ENCODE results near the gene KIF1B. TPM values are rescaled to one million over a fixed set of nuclear protein-coding genes. Genes with fewer than 3 reads are reported as not detected.

Gene KIF1B
- total and polyA plus RNA-seq, 10 of the 15 experiments (the other 5 are each of a cell fraction or from before 2014, with no cell fraction given) = 2.1 to 16.5 (median 8.7) TPM

- Histone ChIP-seq H3K4me2 (ENCODE audit: control insufficient read depth, insufficient read depth) (peak within 1 kb of the TSS; percentile 99), H3K9me3 (replicated peaks; ENCODE audit: control insufficient read depth, insufficient read depth, low read length) (no peaks in the 10 kb centered on the region), H3K27me3 (replicated peaks in 1 of 2; ENCODE audit: control insufficient read depth in 2 of 2, insufficient read depth in 2 of 2, low read length in 1 of 2) (no peaks in the 10 kb centered on the region), H3K79me2 (ENCODE audit: control insufficient read depth, insufficient read depth, low read length) (peaks cover 7% of the 10 kb centered on the region), H4K20me1 (ENCODE audit: control insufficient read depth, insufficient read depth) (no peaks in the 10 kb centered on the region), H3K4me3 (peak within 1 kb of the TSS; percentile 93), H3K27ac (ENCODE audit: control insufficient read depth, insufficient read depth) (peak within 1 kb of the TSS; percentile 80), H3K36me3 (ENCODE audit: control insufficient read depth in 2 of 2, insufficient read depth in 2 of 2, low read length in 1 of 2) (no peaks in the 10 kb centered on the region), H3K9ac (ENCODE audit: control insufficient read depth, insufficient read depth, low read length) (peak within 1 kb of the TSS; percentile 79), H2AFZ (ENCODE audit: control insufficient read depth, low read depth, low read length) (peak within 1 kb of the TSS; percentile 98), H3K4me1 (ENCODE audit: control insufficient read depth, insufficient read depth, low read length) (peaks cover 24% of the 10 kb centered on the region)
- intact Hi-C loops (cut with micrococcal nuclease; ENCODE audit: unreplicated experiment) (loop anchor here (1.0 kb wide), 2 partner anchors 44 to 64 kb away; partner anchors contain the start of gene PEX14), in situ Hi-C loops (cut with MboI) (loop anchor here (5.0 to 10.0 kb wide), 2 partner anchors 62 to 434 kb away; no protein-coding TSS in a partner anchor)
- SMC1A ChIA-PET (ENCODE audit: uncharacterized antibody, unreplicated experiment) = interaction anchor here (0.8 to 9.0 kb wide), 11 partner anchors 14 to 72 kb away, joined by 3 to 122 read pairs (median 4); partner anchors contain the start of gene PEX14
- TSS peak; percentile 79 for BruUV-seq (replicated peaks)
- CTCF ChIA-PET = interaction anchor here (0.5 to 10.5 kb wide), 19 partner anchors 12 to 844 kb away, joined by 3 to 292 read pairs (median 6); partner anchors contain the start of genes KIF1B, PEX14 and PGD
- ATAC-seq = peak; percentile 89
- DNase-seq (ENCODE audit: low read depth, low spot score) = peak; percentile 51
- WGBS (ENCODE audit: insufficient coverage, insufficient replicate concordance, low lambda C conversion rate, missing lambda C conversion rate) = 1% methylated on average over 61 of the region's 95 CpGs
- FAIRE-seq = no peak
- RAD21 ChIA-PET (ENCODE audit: unreplicated experiment) = interaction anchor here (0.6 to 7.6 kb wide), 14 partner anchors 40 to 1478 kb away, joined by 3 to 191 read pairs (median 4); partner anchors contain the start of genes DFFA, KIF1B, LZIC and NMNAT1
- POLR2A ChIA-PET = interaction anchor here (0.5 to 2.0 kb wide), 5 partner anchors 26 to 64 kb away, joined by 3 to 17 read pairs (median 4); partner anchors contain the start of gene PGD
- TF ChIP-seq IRF4 (IDR thresholded peaks at IDR 0.05; ENCODE audit: low read depth, low read length) (peak; percentile 57; the same call in 1 of the 2 replicates), RELB (IDR thresholded peaks at IDR 0.05; ENCODE audit: low read depth) (peak; percentile 90), MTA3 (IDR thresholded peaks at IDR 0.05; ENCODE audit: borderline replicate concordance, low read length) (no peak), NBN (IDR thresholded peaks at IDR 0.05) (0 out of 2 replicates have a peak, but pooled peaks have one; percentile 73), HDAC6 (IDR thresholded peaks at IDR 0.05; ENCODE audit: unreplicated experiment) (no peak), MYB (IDR thresholded peaks at IDR 0.05; ENCODE audit: borderline replicate concordance, low read depth, low read length) (no peak), ZNF207 (IDR thresholded peaks at IDR 0.05; ENCODE audit: borderline replicate concordance) (peak; percentile 91), TARDBP (IDR thresholded peaks at IDR 0.05; ENCODE audit: borderline replicate concordance) (no peak), EZH2 (IDR thresholded peaks at IDR 0.05; ENCODE audit: borderline replicate concordance, control insufficient read depth, low read depth, low read length) (no peak), BCLAF1 (IDR thresholded peaks at IDR 0.05) (no peak), SPI1 (IDR thresholded peaks at IDR 0.05; ENCODE audit: borderline replicate concordance, insufficient read depth, low read depth, low read length) (peak; percentile 65; the same call in 1 of the 2 replicates), TAF1 (IDR thresholded peaks at IDR 0.05; ENCODE audit: borderline replicate concordance, low read depth, low read length) (peak; percentile 37; the same call in 1 of the 2 replicates), HSF1 (IDR thresholded peaks at IDR 0.05; ENCODE audit: low read depth, low read length) (0 out of 2 replicates have a peak, but pooled peaks have one; percentile 32), IKZF2 (IDR thresholded peaks at IDR 0.05) (no peak), POLR2A (IDR thresholded peaks at IDR 0.05; ENCODE audit: low read depth, low read length) (peak; percentile 74)
Observed at GRCh38 chr1:10430216-10431069, 220.1 kb downstream of the KIF1B start, which contains the start of gene CENPS. Gene CENPS (plus strand): TSS chr1:10430433. CDS start chr1:10430518, 85 bp downstream.
